HG02759 (cell line): ENCODE data around the gene PWWP2B.

Experiments used
- ATAC-seq: cut with Tn5 transposase; IDR thresholded peaks from one replicate; pipeline ENCODE4 v1.9.1; 2021; ENCODE audit warnings: mild to moderate bottlenecking, moderate library complexity; ENCODE audit not compliant: unreplicated experiment

The PWWP2B gene

DNA sequence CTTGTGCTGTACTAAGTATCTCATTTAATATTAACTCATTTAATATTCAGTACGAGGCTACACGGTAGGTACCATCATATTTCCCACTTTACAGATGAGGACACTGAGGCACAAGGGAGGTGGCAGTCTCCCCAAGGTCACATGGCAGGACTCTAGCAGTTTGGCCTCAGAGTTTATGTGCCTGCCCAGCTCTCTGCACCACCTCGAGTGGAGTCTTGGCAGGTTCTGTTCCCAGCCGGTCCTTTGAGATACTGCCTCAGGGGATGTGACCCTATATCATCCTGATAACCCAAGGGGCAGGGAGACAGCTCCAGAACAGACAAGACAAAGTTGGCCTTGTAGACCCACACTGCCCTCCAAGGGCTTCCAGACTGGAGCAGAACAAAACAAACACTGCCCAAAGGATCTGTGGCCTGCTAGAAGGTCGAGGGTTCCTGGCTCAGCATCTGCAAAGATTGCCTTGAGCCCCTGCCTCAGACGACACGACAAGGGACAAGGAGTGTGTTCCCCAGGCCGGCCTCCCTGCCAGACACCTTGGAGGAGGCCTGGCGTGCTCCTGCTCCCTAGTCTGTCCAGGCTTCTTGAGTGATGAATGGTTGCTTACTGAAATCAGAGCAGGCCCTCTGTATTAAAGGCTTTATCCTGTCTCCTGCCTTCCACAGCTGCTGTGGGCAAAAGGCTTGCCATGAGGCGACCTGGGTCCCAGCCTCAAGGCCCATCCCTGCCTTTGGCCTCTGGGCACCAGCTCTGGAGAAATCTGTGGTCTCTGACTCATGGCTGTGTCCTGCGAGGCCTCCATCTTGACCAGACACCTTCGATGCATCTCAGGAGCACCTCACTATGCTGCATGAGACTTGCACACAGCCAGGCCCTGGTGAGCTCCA is 3.9 kb upstream of the PWWP2B start:
- ATAC-seq: no peak

DNA sequence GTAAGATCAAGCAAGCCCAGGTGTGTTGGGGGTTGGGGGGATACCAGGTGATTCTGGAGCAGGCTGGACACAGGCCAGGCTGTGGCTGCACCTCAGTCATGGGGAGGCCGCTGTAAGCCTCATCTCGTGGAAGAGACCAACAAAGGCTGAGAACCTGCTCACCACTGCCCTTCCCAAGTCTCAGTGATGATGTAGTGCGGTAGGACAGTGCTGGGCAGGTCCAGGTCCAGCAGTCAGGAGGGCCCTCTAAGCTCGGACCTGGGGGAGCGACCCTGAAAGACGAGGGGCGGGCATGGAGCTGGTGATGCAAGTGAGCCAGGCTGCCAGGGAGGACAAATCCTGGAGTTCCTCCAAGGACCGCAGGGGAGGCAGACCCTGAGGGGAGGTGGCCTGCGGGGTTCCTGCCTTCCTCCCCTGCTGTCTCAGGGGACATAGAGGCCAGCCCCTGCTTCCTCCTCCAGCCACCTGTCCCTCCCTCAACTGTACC is 3.3 kb upstream of the PWWP2B start:
- no peak for ATAC-seq

DNA sequence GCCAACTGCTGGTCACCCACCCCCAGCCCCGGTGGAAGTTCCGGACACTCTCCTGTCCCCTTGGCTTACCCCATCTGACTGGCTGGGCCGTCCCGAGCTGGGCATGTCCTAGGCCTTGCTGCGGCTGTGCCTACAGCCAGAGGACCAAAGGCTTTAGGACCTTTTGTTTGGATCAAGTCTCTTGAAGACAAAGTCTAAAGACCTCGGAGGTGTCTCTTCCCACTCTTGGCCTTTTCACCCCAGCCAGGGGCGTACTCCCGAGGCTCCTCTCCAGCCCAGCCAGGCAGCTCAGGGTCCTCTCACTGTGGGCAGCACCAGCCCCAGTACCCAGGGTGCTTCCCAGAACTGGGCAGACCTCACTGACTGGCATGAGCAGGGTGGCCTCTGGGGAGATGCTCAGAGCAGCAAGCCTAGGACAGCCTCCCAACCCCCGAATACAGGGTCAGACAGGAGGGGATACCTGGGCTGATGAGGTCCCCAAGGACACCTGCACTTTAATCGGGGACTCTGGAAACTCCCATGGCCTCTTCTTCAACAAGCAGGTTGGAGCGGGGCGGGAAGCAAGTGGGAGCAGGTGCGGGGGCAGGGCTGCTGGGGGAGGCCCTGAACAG is 2.7 kb upstream of the PWWP2B start:
- ATAC-seq: no peak

DNA sequence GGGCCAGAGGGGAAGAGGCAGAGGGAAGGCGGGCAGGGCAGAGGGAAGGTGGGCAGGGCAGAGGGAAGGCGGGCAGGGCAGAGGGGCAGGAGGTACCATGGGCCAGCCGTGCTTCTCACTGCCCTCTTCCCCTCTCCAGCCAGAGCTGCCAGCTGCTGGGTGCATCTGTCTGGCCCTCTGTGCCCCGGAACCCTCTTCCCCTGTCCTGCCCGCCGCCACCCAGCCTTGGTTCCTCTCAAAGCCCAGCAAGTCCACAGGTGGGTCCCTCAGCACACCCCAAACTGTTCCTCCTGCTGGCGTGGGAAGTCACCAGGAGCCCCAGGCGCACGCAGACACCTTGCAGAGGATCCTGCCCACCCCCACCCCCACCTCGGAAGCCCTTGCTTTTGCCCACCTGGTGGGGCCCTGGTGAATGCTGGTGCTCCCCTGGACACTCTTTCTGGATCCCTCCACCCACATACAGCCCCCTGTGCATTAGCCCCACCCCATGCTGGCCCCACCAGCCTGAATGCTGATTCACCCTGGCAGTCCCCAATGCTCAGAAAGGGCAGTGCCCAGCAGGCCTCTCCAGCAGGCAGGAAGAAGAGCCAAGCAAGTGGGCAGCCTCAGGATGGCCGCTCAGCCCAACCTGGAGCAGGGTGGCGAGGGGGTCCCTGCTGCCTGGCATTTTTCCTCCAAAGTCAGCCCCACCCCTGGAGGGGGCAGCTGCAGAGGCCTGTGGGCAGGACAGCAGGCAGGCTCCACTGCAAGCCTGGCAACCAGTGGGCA is 1.9 kb upstream of the PWWP2B start:
- ATAC-seq: no peak

DNA sequence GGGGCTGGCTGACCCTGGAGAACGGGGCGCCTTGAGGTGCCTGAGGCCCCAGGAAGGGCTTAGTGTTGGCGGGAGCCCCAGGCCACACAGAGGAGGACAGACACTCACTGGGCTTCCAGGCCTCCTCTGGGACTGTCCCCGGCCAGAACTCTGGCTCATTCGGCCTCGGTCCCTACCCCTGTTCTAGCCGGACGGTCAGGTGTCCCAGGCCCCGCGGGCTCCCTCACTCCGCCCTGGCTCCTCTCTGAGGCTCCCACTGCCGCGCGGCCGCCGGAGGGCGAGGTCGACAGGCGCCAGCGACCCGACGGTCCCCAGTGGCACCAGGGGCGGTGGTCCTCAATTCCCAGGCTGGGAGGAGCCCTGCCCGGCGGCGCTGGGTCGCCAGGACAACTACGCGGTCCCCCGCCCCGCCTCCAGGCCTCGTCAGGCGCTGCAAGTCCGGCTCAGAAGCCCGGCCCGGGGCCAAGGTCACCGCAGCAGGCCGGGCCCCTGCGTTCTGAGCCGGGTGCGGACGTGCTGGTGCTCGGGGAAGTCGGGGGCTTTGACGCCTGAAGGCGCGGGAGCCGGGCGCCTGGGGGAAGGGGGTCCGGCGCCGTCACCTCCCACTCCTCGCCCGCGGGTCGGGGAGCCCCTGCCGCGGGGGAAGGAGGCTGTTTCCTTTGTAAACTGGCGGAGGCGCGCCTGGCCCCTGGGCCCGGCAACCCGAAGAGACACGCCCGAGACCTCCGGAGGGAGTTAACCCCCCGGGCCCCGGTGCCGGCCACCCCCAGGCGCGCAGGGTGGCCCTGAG is 1.1 kb upstream of the PWWP2B start:
- peak; percentile 8 for ATAC-seq

DNA sequence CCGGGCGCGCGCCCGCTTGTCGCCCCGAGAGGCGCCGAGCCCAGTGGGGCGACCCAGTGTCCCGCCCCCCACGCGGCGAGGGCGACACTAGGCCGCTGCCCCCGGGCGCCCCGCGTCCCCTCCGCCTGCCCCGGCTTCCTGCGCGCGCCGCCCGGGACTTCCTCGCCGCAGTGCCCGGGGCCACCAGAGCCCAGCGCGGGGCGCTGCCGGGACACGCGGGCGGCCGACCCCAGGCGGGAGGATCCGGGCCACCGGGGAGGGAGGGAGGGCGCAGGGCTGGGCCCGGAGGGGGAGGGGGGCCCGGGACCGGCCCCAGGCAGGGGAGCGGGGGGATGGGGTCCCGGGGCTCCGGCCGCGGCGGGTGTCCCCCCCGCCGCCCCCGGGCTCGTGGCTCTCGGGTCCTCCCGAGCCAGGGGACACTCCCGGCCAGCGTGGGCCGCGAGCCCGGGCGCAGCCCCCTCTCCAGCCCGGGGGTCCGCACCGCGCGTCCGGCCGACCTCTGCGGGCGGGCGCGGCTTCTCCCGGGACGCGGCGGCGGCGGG is 435 bp upstream of the PWWP2B start:
- ATAC-seq: peak; percentile 56

DNA sequence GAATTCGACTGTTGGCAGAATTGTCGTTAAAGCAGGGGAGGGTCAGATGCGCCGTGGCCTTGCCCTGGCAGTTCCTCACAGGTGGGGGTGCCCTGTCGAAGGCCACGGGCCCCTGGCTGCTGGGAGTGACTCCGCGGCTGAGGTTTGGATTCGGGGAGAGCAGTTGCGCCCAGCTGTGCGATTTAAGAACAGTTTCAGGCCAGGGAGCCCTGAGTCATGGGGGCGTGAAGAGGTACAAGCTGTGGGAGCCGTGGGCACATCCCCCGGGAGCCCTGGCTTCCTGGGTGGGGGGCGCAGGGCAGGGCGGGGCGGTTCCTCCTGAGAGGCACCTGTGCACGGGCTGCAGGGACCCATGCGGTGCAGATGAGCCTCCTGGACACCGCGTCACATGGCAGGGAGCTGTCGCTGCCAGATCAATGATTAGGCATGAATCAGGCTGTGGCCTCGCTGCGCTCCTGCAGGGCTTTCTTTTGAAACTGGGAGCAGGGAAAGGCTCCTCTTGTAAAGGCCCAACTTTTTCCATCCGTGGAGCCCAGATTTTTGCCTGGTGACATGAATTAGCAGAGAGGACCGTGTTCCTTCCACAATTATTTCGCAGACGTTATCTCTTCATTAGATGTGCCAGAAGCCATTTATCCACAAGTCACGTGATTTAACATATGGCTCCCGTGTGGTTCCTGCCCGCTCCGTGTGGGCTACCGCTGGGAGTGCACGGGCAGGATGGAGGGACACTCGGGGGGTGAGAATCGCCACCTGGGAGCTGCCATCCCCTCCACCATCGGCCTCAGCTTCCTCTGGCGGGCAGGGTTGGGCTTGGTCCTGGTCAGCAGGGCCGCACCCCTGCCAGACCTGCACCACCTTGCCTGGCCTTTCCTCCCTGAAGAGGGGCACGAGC is 918 bp downstream of the PWWP2B start:
- peak; percentile 34 for ATAC-seq

DNA sequence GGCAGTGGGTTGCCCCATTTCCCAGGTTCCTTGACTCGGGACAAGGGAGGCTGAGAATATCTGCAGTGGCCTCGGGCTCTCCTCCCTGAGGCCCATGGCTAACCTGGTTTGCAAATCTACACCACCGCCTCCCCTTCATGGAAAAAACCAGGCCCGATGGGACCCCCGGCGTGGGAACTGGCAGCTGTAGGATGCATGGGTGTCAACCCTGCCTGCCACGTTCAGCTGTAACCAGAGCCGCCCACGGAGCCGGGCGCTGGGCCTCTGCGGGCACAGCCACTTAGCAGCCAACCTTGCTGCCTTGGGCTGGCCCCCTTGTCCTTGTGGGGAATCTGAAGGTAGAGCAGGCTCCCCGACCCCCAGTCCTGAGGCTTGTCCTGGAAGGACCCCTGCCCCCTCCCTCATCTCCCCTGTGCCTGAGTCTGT is 1.6 kb downstream of the PWWP2B start:
- no peak for ATAC-seq

DNA sequence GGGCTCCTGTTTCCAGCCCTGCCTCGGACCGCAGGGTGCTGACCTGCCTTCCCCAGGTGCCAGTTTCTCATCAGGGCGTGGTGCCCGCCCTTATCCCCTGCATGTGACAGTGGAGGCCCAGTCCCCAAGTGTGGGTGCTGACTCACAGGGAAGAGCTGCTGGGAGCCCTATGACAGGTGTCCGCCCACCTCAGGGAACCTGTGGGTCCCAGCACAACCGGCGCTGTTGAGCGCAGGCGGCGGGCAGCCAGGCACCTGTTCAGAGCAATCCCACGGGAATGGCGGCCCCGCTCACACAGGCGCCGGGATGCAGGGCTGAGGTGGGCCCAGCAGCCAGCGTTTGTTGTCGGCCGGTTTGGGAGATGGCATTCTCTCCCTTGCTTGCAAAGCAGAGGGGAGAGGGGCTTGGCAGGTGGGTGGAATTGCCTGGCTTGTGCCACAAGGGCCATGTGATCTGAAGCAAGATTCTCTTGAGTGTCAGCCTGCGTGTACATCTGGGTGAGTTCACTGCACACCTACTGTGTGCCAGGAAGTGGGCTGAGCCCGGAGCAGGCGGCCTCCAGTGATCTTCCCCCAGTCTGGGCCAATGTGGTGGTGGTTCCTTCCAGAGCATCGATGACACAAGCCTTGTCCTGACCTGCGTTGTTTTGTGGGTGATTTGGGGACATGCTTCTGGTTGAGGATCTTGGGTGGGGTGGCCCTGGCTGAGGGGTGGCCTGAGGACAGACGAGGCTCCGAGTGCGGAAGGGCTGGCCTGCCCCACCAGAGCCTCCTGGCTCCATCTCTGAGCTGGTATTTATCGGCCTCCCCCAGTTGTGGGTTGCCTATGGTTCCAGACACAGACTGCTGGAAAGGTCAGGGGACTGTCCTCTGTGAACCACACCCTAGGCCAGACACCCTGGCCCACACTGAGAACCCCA is 2.4 kb downstream of the PWWP2B start:
- no peak for ATAC-seq

DNA sequence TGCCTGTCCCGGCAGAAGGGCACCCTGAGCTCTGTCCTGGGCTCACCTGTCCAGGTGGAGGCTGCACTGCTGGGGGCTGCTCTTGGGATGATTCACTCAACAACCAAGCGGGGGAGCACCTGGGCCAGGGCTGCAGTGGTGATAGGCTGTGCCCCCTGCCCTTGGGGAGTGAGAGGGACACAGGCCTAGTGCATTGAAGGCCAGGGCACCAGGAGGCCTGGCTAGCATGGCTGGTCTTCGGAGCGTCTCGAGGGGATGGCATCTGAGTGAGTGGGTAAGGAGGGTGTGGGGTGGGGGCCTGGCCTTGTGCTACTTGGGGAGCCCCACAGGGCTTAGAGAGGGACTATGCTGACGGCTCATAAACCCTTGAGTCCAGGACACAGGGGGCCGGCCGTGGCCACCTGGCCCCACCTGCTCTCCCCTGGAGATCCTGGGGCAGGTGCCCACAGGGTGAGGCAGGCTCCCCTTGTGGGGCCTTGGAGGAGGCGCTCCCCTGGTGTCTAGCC is 3.1 kb downstream of the PWWP2B start:
- ATAC-seq: no peak

DNA sequence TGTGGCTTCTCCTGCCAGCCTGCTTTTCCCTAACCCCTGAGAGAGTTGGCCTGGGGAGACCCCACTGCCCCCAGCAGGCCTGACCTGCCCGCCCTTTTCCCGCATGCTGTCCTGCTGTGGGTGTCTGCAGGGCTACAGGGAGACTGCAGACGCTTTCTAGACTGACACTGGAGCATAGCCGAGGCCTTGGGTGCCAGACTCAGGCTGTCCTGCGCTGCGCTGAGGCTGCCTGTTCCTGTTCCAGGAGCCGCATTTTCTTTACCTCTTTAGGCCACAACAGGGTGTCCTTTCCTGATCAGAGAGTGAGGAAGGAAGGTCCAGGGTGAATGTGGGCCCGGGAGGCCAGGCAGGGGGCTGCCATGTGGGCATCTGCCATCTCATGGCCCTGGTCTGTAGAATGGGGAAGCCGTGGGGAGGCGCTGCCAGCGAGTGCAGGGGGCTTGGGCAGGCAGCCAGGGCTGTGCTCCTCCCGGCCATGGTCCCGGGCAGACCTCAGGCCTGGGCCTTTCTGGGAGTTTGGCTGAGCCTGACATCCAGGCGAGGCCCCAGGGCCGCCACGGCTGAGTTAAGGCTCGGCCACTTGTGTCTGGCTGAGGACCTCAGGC is 3.6 kb downstream of the PWWP2B start:
- no peak for ATAC-seq

DNA sequence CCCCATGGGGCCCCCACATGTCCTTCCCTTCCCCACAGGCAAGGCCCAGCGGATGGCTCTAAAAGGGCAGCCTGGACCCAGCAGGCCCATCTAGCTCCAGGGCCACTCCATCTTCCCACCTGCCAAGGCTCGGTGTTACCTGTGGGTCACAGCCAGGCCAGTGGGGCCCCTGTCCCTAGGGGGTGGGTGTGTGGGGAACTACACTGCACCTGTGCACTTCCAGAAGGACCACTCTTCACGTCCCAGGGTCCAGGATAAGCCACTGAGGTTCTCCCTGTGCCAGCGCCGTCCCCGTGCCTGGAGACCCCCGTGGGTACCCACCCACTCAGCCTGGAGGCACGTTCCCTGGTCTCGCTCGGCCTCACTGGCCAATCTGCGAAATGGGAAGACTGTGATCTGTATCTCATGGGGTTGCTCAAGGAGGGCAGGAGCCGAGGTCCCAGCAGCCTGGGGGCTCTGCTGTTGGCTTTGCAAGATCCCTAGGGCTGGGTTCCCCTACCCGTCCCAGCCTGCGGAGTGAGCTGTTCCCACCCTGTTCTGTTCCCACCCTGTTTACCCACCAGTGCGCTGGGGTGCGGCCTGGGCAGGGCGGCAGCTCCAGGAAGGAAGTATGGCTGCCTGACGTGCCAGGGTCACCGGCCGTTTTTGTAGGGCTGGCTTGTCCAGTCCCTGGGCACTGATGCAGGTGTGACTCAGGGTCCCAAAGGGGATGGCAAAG is 4.6 kb downstream of the PWWP2B start:
- ATAC-seq: no peak

DNA sequence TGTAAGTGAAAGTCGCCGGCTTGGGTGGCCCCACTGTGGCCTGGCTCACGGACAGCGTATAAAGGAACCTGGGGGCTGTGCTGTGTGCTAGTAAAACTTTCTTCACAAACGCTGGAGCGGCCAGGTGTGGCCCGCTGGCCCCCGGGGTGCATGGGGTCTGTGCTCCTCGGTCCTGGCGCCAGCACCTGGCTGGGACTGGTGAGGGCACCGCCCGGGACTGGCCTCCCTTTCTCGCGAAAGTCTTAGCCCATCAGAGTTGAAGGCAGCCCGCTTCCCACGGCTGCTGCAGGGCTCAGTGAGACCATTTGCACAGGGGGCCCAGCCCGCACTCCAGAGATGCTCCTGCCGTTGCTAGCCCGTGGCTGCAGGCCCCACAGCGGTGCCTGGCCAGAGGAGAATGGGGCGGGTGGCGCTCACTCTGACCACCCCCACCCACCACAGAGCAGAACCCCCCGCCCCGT is 5.8 kb downstream of the PWWP2B start:
- no peak for ATAC-seq

DNA sequence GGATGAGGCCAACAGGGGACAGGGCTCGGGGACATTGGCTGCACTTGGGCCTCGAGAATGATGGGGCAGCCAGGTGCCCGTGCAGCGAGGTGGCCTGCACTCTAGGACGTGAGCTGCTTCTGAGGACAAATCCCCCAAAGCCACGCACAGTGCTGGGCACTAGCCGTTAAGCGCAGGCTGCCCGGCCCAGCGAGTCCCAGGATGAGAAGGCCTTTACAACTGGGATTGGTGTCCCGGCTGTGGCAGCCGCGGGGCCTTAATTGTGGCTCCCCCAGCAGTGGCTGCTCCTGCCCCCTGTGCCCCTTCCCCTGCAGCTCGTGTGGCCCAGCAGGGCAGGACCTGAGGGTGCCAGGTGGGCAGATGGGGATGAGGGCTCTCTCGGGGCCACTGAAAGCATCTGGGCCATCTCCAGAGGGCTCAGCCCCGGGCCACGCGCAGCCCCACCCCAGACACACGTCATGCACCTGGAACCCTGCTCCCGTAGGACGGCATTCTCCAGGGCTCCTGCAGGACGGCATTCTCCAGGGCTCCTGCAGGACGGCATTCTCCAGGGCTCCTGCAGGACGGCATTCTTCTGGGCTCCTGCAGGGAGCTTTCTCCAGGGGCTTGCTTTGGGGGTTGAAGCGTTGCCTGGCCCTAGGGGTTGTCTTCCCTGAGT is 6.6 kb downstream of the PWWP2B start:
- no peak for ATAC-seq

DNA sequence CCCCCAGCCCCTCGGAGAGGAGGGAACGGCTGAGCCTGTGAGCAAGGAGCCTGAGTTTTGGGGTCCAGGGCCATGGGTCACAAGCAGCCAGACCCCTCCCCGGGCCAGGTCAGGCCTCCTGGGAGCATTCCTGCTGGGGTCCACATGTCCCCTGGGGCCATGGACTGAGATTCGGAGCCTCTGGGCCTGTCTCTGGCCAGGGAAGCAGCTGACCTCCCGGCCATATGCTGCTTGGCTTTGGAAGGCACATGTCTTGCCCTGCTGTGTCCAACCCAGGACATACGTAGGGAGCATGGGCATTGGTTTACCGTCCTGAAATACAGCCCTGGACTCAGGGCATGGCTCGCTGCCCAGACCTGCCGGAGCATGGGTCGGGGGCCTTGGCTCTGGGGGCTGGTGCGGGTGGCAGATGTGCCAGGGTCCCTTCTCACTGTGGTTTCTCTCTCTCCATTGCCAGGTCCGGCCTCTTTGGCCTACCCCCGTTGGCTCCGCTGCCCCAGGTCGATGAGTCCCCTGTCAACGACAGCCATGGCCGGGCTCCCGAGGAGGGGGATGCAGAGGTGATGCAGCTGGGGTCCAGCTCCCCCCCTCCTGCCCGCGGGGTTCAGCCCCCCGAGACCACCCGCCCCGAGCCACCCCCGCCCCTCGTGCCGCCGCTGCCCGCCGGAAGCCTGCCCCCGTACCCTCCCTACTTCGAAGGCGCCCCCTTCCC is 7.3 kb downstream of the PWWP2B start:
- ATAC-seq: no peak

DNA sequence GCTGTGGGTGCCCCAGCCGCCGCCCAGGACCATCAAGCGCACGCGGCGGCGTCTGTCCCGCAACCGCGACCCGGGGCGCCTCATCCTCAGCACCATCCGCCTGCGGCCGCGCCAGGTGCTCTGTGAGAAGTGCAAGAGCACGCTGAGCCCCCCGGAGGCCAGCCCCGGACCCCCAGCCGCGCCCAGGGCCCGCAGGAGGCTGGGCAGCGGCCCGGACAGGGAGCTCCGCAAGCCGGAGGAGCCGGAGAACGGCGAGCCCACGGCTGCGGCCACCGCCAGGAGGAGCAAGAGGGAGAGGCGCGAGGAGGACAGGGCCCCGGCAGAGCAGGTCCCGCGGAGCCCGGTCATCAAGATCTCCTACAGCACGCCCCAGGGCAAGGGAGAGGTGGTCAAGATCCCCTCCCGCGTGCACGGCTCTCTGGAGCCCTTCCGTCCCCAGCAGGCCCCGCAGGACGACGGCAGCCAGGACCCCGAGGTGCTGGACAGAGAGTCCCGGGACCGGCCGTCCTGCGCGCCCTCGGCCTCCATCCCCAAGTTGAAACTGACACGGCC is 8.0 kb downstream of the PWWP2B start:
- no peak for ATAC-seq
